Uterus (tissue), 2 donors: ENCODE data around the gene CREBL2.

Source experiments
- POLR2A ChIP-seq, 2 donors: fragments of 450-650 bp; IDR thresholded peaks; one replicate each; pipeline ENCODE4 v1.6.1; 2016; ENCODE audit warnings: antibody characterized with exemption in 2 of 2, mild to moderate bottlenecking in 1 of 2, moderate library complexity in 1 of 2
- TF ChIP-seq, protein P1 (sequence below), 4 experiments: fragments of 200-600 bp in 2 of 4; fragments of 450-650 bp in 2 of 4; sonication (generic) in 2 of 4; IDR thresholded peaks; one replicate each; pipeline ENCODE4 v1.5.1; 2016 to 2019; ENCODE audit warnings: antibody characterized with exemption in 4 of 4, mild to moderate bottlenecking in 2 of 4, moderate library complexity in 1 of 4

DNA sequence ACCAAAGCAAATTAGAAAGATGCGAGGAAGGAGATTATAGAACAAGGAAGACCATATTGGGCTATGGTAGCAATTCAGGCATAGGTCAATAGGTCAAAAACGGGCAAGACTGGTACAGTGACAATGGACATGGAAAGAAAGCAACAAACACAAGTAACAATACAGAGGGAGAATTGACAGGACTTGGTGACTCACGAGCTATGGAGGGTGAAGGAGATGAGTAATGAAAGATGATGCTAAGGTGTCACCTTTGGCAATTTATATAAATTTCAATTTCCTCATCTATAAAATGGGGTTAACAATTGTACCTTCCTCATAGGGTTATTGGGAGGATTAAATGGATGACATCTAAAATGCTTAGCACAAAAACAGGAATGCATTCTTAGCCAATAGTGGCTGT is 33.9 kb upstream of the CREBL2 start:
- TF ChIP-seq, protein P1, sequence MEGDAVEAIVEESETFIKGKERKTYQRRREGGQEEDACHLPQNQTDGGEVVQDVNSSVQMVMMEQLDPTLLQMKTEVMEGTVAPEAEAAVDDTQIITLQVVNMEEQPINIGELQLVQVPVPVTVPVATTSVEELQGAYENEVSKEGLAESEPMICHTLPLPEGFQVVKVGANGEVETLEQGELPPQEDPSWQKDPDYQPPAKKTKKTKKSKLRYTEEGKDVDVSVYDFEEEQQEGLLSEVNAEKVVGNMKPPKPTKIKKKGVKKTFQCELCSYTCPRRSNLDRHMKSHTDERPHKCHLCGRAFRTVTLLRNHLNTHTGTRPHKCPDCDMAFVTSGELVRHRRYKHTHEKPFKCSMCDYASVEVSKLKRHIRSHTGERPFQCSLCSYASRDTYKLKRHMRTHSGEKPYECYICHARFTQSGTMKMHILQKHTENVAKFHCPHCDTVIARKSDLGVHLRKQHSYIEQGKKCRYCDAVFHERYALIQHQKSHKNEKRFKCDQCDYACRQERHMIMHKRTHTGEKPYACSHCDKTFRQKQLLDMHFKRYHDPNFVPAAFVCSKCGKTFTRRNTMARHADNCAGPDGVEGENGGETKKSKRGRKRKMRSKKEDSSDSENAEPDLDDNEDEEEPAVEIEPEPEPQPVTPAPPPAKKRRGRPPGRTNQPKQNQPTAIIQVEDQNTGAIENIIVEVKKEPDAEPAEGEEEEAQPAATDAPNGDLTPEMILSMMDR (IDR thresholded peaks at IDR 0.05): no peak
- no peak for TF ChIP-seq POLR2A (IDR thresholded peaks at IDR 0.05)
